IPS DF 6.9 (cell line): ENCODE measurements around the gene XRCC5.

ENCODE experiments used
- DNase-seq: peaks from one replicate; pipeline ENCODE4 v3.0.0-alpha.2; 2013; ENCODE audit warnings: low read depth, low spot score
- H3K27ac ChIP-seq: one replicate; pipeline ENCODE4 v1.5.1; 2013; ENCODE audit warnings: low read length, control low read depth
- H3K27me3 ChIP-seq: 2 replicates; pipeline ENCODE4 v1.6.1; 2013; ENCODE audit warnings: mild to moderate bottlenecking, low read length; ENCODE audit not compliant: control insufficient read depth, insufficient read depth
- H3K36me3 ChIP-seq: 2 replicates; pipeline ENCODE4 v1.6.1; 2013; ENCODE audit warnings: low read length; ENCODE audit not compliant: control insufficient read depth, insufficient read depth
- H3K4me1 ChIP-seq: 2 replicates; pipeline ENCODE4 v1.6.1; 2013; ENCODE audit warnings: low read length; ENCODE audit not compliant: control insufficient read depth, insufficient read depth
- H3K4me3 ChIP-seq: 2 replicates; pipeline ENCODE4 v1.5.1; 2013; ENCODE audit warnings: mild to moderate bottlenecking, low read length
- H3K9me3 ChIP-seq: 2 replicates; pipeline ENCODE4 v1.6.1; 2013; ENCODE audit warnings: low read length, inconsistent platforms; ENCODE audit not compliant: control insufficient read depth, insufficient read depth
- WGBS: extraction: QIAGEN DNeasy Blood & Tissue Kit; methylation state at CpG from one replicate; pipeline ENCODE4 v1.1.7; 2013; ENCODE audit warnings: mixed read lengths, missing lambda C conversion rate; ENCODE audit not compliant: insufficient read length, insufficient coverage; 5-methylcytosine and 5-hydroxymethylcytosine counted together

The XRCC5 gene

GRCh38 chr2:216236486-216236885, 127.3 kb downstream of the XRCC5 start:
- H3K4me3 ChIP-seq, result no peak overlapping the region
- H3K36me3 ChIP-seq, result no peaks in the 10 kb centered on the region
- WGBS, result no CpG with 5 or more reads among the region's 1 CpG
- no peaks in the 10 kb centered on the region for H3K4me1 ChIP-seq
- no peaks in the 10 kb centered on the region for H3K9me3 ChIP-seq
- H3K27me3 ChIP-seq, result no peaks in the 10 kb centered on the region
- DNase-seq, result no peak
- H3K27ac ChIP-seq, result no peak overlapping the region

- no peaks in the 10 kb centered on the region for H3K9me3 ChIP-seq
- H3K36me3 ChIP-seq, result no peaks in the 10 kb centered on the region
- DNase-seq, result no peak
- H3K27ac ChIP-seq, result no peak overlapping the region
- no peaks in the 10 kb centered on the region for H3K27me3 ChIP-seq
- no CpG with 5 or more reads among the region's 6 CpGs for whole genome bisulfite sequencing
- no peaks in the 10 kb centered on the region for H3K4me1 ChIP-seq
- H3K4me3 ChIP-seq, result no peak overlapping the region
Observed at GRCh38 chr2:216242365-216242764, 133.2 kb downstream of the XRCC5 start.

- no CpG with 5 or more reads among the region's 3 CpGs for WGBS
- DNase-seq, result no peak
Observed at GRCh38 chr2:216243026-216243425, 133.9 kb downstream of the XRCC5 start.

GRCh38 chr2:216245391-216245975, 136.3 kb downstream of the XRCC5 start:
- H3K9me3 ChIP-seq, result no peaks in the 10 kb centered on the region
- H3K4me3 ChIP-seq, result no peak overlapping the region
- no CpG with 5 or more reads among the region's 6 CpGs for WGBS
- H3K27me3 ChIP-seq, result no peaks in the 10 kb centered on the region
- no peak for DNase-seq
- no peaks in the 10 kb centered on the region for H3K36me3 ChIP-seq
- H3K4me1 ChIP-seq, result no peaks in the 10 kb centered on the region
- no peak overlapping the region for H3K27ac ChIP-seq

More at GRCh38 chr2:216243026-216243425, 133.9 kb downstream of the XRCC5 start:
- no peak overlapping the region for H3K4me3 ChIP-seq
- H3K27ac ChIP-seq, result no peak overlapping the region
- no peaks in the 10 kb centered on the region for H3K36me3 ChIP-seq
- H3K9me3 ChIP-seq, result no peaks in the 10 kb centered on the region
- H3K4me1 ChIP-seq, result no peaks in the 10 kb centered on the region
- H3K27me3 ChIP-seq, result no peaks in the 10 kb centered on the region

- H3K9me3 ChIP-seq, result no peaks in the 10 kb centered on the region
- no CpG with 5 or more reads among the region's 3 CpGs for WGBS
- no peak overlapping the region for H3K27ac ChIP-seq
- DNase-seq, result no peak
- no peaks in the 10 kb centered on the region for H3K27me3 ChIP-seq
- no peaks in the 10 kb centered on the region for H3K4me1 ChIP-seq
- H3K36me3 ChIP-seq, result no peaks in the 10 kb centered on the region
- H3K4me3 ChIP-seq, result no peak overlapping the region
Observed at GRCh38 chr2:216246766-216247165, 137.6 kb downstream of the XRCC5 start.
